Measurements from ENCODE around the gene FAM209B.
"Not testable (repeated sequence)": the region's sequence is repeated elsewhere in the genome, so short reads cannot be mapped to it uniquely, and the experiment has no call there.

Gene FAM209B, protein sequence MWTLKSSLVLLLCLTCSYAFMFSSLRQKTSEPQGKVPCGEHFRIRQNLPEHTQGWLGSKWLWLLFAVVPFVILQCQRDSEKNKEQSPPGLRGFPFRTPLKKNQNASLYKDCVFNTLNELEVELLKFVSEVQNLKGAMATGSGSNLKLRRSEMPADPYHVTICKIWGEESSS
- total RNA-seq, result 0.33 to 4.7 (median 0.85) reads per million in 9 experiments

DNA sequence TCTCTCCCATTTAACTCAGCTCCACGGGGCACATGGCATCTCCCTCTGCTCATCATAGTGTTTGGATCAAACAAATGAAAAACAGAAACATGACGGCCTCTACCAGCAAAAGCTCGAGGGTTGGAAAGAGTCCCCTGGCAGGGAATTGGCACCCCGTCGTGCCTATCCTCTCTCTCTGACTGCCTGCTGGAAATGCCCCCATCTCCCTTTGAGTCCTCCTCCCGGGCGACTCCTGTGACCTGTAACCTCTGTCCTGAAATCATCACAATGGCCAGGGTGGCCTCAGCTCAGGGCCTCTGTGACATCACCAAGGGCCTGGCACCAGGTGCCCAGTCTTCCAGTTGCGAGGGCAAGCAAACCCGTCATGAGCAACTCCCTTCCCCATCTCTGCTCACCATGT is at the start of gene FAM209B:
TSS of gene FAM209B (plus strand) at position 301 of the 400 bp plus-strand sequence. CDS start at position 397, 96 bp downstream.
- H3K27ac Mint-ChIP-seq, result peak within 1 kb of the TSS in 1 of 2 donors; percentile 78
- not testable (repeated sequence) for H3K4me1 Mint-ChIP-seq (ENCODE audit: low read depth in 2 of 2); ATAC-seq (replicated peaks); H3K4me3 Mint-ChIP-seq; H3K9me3 Mint-ChIP-seq; H3K27me3 Mint-ChIP-seq; H3K36me3 Mint-ChIP-seq (ENCODE audit: insufficient read depth); DNase-seq

DNA sequence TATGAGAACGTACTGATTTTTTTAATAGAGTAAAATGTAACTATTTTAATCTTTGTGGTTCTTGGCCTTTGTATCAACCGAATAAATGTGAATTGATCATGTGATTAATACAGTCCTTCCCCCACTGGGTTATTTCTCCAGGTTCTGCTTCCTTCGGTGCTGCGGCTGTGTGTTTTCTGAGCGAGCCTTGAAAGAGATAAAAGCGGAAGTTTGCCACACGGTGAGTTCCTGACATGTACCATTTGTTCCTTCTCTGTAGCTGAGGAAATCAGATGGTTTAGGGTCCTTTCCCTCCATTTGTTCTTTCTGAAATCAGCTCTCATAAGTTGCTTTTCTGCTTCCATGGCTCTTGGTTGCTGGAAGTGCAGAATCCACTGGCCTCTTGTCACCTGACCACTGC is 49.1 kb upstream of the FAM209B start:
- no peak overlapping the region for H3K4me3 Mint-ChIP-seq
- peak overlapping the region; percentile 78 to 86 for H3K27ac Mint-ChIP-seq
- H3K27me3 Mint-ChIP-seq, result no peaks in the 10 kb centered on the region
- no peak for DNase-seq
- H3K4me1 Mint-ChIP-seq (ENCODE audit: low read depth in 2 of 2), result peaks cover 14 to 37% of the 10 kb centered on the region in 2 donors
- ATAC-seq (replicated peaks), result no peak
- H3K9me3 Mint-ChIP-seq, result no peaks in the 10 kb centered on the region
- H3K36me3 Mint-ChIP-seq (ENCODE audit: insufficient read depth), result peaks cover 60% of the 10 kb centered on the region

DNA sequence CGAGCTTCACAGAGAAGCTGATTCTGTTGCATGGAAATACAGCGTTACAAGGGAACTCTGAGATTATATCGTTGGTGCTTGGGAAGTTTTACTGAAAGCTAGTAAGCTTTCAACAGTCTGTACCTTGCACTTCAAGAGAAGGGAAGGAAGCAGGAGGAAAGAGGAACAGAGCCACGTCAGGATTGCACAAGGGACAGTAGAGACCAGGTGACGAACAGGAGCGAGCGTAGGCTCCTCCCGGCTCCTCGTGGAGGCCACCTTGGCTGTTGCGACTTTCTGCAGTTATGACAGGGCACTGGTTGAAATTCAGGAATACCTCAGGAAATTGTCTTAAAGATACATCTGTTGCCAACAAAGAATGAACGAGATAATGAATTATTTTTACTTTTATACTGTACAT is 45.8 kb upstream of the FAM209B start:
- peak overlapping the region; percentile 47 to 69 for H3K27ac Mint-ChIP-seq
- H3K4me3 Mint-ChIP-seq, result no peak overlapping the region
- no peak for ATAC-seq (replicated peaks)
- H3K9me3 Mint-ChIP-seq, result no peaks in the 10 kb centered on the region
- no peaks in the 10 kb centered on the region for H3K27me3 Mint-ChIP-seq
- DNase-seq, result no peak
- peaks cover 10 to 37% of the 10 kb centered on the region in 2 donors for H3K4me1 Mint-ChIP-seq (ENCODE audit: low read depth in 2 of 2)
- H3K36me3 Mint-ChIP-seq (ENCODE audit: insufficient read depth), result peaks cover 58% of the 10 kb centered on the region

DNA sequence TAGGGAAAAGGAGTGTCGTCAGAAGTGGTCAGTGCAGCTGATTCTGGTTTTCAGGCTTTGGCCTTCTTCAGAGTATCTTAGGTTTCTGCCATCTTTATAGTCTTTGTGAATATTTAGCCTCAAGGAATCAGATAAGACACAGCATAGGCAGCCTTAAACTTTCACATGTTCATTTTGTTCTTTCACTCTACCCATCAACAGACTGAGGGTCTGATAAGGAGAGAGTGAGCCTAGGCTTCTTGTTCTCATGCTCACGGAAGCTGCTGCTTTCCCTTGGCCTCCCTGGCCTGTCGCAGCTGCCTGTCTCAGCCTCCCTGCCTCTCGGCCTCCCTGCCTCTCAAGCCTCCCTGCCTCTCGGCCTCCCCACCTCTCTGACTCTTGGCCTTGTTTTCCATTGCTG is 44.5 kb upstream of the FAM209B start:
- no peak overlapping the region for H3K4me3 Mint-ChIP-seq

DNA sequence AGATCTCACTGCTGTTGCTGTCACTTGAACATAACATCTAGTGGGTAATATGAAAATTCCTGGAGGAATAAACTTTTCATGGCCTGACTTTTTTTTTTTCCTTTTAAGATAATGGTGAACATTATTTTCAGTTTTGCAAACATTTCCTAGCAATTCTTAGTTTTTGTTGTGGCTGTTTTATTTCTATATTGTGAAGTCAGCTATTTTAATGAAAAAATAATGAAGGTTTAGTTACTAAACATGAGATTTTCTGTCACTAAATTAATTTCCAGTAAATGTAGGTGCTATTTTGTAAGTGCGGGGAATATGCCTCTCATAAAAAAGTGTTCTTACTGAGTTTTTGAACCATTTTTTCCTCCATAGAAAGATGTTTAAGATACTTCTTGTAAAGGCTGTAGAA is 31.9 kb upstream of the FAM209B start:
- H3K27ac Mint-ChIP-seq, result peak overlapping the region in 1 of 2 donors; percentile 32
- no peak overlapping the region for H3K4me3 Mint-ChIP-seq
- DNase-seq (no peak), ATAC-seq (replicated peaks) (no peak)
- no peaks in the 10 kb centered on the region for H3K27me3 Mint-ChIP-seq
- no peaks in the 10 kb centered on the region for H3K9me3 Mint-ChIP-seq
- peaks cover 0 to 4% of the 10 kb centered on the region in 2 donors for H3K4me1 Mint-ChIP-seq (ENCODE audit: low read depth in 2 of 2)
- H3K36me3 Mint-ChIP-seq (ENCODE audit: insufficient read depth), result peaks cover 18% of the 10 kb centered on the region

More for the DNA sequence above, 44.5 kb upstream of the FAM209B start:
- H3K27ac Mint-ChIP-seq, result no peak overlapping the region
- no peak for DNase-seq
- peaks cover 64% of the 10 kb centered on the region for H3K36me3 Mint-ChIP-seq (ENCODE audit: insufficient read depth)
- no peaks in the 10 kb centered on the region for H3K27me3 Mint-ChIP-seq
- no peaks in the 10 kb centered on the region for H3K9me3 Mint-ChIP-seq
- H3K4me1 Mint-ChIP-seq (ENCODE audit: low read depth in 2 of 2), result peaks cover 10 to 42% of the 10 kb centered on the region in 2 donors
- ATAC-seq (replicated peaks), result no peak

DNA sequence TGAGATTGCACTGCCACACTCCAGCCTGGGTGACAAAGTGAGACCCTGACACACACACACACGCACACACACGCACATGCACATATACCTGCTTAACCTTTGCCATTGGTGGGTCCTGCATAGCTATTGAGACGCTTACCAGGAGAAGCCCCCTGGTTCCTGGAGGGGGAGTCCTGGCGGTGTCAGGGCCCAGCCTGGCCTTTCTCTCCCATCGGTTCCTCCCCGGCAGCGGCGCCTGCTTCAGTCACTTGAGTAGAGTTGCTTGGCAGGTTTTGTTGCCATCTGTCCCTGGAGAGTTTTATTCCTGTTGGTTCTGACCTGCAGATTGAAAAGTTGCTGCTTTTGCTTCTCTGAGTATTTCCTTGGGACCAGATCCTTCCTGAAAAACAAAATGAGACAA is 29.1 kb upstream of the FAM209B start:
- ATAC-seq (replicated peaks) (no peak), DNase-seq (no peak)
- H3K4me3 Mint-ChIP-seq, result no peak overlapping the region
- H3K27ac Mint-ChIP-seq, result peak overlapping the region; percentile 26 to 42
- H3K9me3 Mint-ChIP-seq, result no peaks in the 10 kb centered on the region
- H3K27me3 Mint-ChIP-seq, result no peaks in the 10 kb centered on the region
- peaks cover 16% of the 10 kb centered on the region for H3K36me3 Mint-ChIP-seq (ENCODE audit: insufficient read depth)
- H3K4me1 Mint-ChIP-seq (ENCODE audit: low read depth in 2 of 2), result peaks cover 3 to 8% of the 10 kb centered on the region in 2 donors

DNA sequence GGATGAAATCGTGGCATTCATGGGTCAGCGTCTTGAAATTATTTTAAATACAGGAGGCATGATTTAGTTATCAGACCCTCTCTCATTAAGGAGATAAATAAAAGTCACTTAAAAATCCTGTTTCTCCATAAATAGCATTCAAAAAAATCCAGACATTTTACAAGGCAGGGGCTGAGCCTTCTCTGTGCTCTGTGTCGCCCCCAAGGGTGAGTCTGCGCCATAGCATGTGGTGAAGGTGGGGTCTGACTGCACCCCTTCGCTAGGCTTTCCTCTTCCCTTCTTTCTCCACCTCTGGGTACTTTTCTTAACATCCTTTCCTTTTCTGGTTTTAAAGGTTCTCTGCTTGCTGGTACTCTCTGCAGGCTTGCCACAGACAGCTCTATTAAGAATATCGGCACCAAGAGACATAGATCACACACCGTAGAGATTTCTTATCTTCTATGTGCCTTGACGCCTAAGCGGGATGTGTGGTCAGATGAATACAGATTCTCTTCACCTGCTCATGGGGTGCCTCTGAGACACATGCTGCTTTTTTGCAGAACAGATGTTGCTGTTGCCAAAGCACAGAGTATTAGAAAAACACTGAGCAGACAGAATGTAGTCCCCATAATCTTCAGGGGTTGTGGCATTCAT is 28.6 kb upstream of the FAM209B start:
- Mint-ChIP-seq H3K4me3 (no peak overlapping the region), H3K27me3 (no peaks in the 10 kb centered on the region), H3K36me3 (ENCODE audit: insufficient read depth) (peaks cover 20% of the 10 kb centered on the region), H3K9me3 (no peaks in the 10 kb centered on the region), H3K27ac (peak overlapping the region; percentile 21 to 42), H3K4me1 (ENCODE audit: low read depth in 2 of 2) (peaks cover 3 to 8% of the 10 kb centered on the region in 2 donors)
- DNase-seq (peak; percentile 3 to 14 (median 9)), ATAC-seq (replicated peaks) (peak; percentile 40)

DNA sequence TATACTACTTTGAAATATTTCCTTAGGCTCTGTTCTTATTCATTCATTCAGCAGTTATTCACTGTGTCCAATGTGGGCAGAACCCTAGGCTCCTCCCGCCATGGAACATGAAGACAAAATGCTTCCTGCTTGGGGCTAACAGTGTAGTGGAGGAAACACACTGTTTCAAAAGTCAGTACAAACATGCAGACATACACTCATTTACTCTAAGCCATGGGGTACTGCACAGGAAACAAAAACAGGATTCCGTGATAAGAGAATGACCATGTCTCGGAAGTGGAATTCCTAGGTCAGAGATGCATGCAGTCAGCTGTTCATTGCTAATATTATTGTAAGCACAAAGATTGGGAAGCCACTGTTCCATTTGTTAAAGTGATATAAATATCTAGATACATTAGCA is 26.9 kb upstream of the FAM209B start:
- Mint-ChIP-seq H3K27ac (no peak overlapping the region), H3K27me3 (no peaks in the 10 kb centered on the region), H3K4me3 (no peak overlapping the region), H3K4me1 (ENCODE audit: low read depth in 2 of 2) (peaks cover 3 to 8% of the 10 kb centered on the region in 2 donors), H3K36me3 (ENCODE audit: insufficient read depth) (peaks cover 17% of the 10 kb centered on the region), H3K9me3 (no peaks in the 10 kb centered on the region)
- ATAC-seq (replicated peaks) (no peak), DNase-seq (no peak)

DNA sequence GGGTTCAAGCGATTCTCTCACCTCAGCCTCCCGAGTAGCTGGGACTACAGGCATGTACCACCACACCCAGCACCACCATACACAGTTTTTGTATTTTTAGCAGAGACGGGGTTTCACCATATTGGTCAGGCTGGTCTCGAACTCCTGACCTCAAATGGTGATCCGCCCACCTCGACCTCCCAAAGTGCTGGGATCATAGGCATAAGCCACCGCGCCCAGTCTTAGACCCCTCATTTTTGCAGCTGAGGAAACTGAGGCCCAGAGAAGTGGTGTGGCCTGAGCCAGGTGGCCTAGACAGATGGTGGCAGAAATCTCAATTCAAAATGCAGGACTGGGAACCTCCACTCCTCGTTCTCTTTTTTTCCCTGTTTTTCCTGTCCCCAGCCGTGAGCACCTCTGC is 21.1 kb upstream of the FAM209B start:
- H3K36me3 Mint-ChIP-seq (ENCODE audit: insufficient read depth), result peaks cover 47% of the 10 kb centered on the region

DNA sequence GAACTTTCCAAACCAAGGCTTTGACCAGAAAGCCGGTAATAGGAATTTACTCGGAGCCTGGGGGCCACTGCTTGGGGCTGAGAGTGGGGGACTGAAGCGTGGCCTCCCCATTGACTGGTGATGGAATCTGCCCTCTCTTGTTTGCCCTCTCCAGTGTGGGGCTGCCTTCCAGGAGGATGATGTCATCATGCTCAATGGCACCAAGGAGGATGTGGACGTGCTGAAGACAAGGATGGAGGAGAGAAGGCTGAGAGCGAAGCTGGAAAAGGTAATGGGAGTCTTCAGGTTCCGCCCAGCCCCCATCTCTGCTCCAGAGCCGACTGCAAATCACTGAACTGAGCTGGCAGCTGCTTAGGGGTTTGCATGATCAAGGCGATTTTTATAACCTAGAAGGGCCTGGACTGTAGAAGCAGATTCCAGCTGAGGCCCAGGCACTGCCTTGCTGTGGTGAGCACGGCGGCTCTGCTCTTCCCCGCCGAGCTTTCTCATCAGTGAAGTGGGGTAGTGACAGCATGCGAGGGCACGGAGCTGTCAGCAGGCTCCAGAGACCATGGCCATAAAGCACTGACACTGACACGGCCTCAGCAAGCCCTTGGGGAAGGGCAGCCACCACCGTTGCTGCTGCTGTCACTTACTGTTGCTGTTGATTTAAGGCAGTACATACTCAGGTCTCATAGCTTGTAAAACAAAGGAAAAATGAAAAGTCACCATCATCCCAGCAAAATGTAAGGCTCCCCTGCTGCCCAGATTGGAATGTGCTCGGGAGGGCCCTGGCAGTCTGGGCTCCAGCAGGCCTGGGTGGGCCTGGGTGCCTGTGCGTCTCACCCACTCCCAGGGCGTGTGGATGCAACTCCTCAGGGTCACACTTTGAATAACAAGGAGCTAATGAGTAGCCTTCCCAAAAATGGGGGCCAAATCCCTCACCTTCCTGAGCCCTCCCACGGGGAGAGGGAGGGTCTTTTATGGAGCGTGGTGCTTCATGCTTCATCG is 19.6 kb upstream of the FAM209B start:
- no peaks in the 10 kb centered on the region for H3K4me1 Mint-ChIP-seq (ENCODE audit: low read depth in 2 of 2)
- H3K27me3 Mint-ChIP-seq, result no peaks in the 10 kb centered on the region
- ATAC-seq (replicated peaks), result no peak
- no peaks in the 10 kb centered on the region for H3K9me3 Mint-ChIP-seq
- no peak overlapping the region for H3K27ac Mint-ChIP-seq
- H3K4me3 Mint-ChIP-seq, result no peak overlapping the region
- H3K36me3 Mint-ChIP-seq (ENCODE audit: insufficient read depth), result peaks cover 50% of the 10 kb centered on the region
- DNase-seq, result no peak

More for the DNA sequence above, 21.1 kb upstream of the FAM209B start:
- H3K9me3 Mint-ChIP-seq, result no peaks in the 10 kb centered on the region
- no peak for ATAC-seq (replicated peaks)
- peaks cover 3 to 4% of the 10 kb centered on the region in 2 donors for H3K4me1 Mint-ChIP-seq (ENCODE audit: low read depth in 2 of 2)
- DNase-seq, result no peak
- H3K27me3 Mint-ChIP-seq, result no peaks in the 10 kb centered on the region
- no peak overlapping the region for H3K4me3 Mint-ChIP-seq
- no peak overlapping the region for H3K27ac Mint-ChIP-seq

DNA sequence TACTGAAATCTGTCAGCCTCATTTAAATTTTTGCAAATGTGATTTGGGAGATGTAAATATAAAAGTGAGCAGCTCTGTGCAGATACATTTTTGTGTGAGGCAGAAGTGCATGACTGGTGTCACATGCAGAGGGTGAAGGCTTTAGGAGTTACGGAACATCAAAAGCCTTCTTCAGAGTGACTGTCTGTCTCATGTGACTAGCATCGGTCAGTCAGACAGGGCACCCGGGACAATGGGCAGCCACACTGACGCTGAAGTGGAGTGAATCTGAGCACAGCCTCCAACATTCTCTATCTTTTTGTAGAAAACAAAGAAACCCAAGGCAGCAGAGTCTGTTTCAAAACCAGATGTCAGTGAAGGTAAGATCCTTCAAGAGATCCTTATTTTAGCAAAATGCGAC is 16.4 kb upstream of the FAM209B start:
- Mint-ChIP-seq H3K27ac (no peak overlapping the region), H3K27me3 (no peaks in the 10 kb centered on the region), H3K36me3 (ENCODE audit: insufficient read depth) (peaks cover 64% of the 10 kb centered on the region)

DNA sequence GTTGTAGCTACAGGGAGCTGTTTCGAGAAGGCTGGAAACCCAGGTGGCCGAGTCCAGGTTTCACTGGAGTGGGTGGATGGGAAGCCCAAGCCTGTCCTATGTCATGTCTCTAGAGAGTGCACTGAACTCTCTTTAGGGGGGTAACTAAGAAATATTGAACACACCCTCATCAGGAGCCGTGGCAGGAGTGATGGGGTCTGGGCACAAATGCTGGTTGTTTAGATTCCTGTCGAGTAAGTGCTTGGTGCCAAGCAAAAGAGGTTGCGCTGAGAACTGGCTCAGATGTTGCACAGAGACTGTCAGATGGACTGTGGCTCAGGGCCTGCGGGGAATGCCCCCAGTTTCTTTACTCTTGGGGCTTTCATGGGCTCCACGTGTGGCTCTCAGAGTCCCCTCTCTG is 15.8 kb upstream of the FAM209B start:
- no peak for DNase-seq
- Mint-ChIP-seq H3K27ac (no peak overlapping the region), H3K27me3 (no peaks in the 10 kb centered on the region)

More for the DNA sequence above, 16.4 kb upstream of the FAM209B start:
- Mint-ChIP-seq H3K4me3 (no peak overlapping the region), H3K4me1 (ENCODE audit: low read depth in 2 of 2) (no peaks in the 10 kb centered on the region), H3K9me3 (peaks cover 0 to 6% of the 10 kb centered on the region in 2 donors)
- DNase-seq, result no peak
- ATAC-seq (replicated peaks), result no peak

DNA sequence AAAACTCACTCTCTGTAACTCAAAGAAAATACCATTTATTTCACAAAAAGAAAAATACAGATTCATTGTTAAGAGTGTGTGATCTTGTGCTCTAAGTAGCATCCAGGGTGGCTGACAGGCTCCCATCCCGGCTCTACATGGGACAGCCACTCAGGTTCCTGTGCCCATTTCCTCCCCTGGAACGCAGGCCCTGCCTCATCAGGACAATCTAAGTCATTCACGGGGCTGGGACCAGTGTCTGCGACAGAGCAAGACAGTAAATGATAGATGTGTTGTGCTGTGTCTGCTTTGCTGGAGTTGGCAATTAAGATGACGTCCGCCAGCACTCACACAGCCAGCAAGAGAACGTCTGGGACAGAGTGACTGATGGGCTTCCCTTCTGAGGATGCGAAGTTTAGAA is 15.4 kb upstream of the FAM209B start:
- no peak for ATAC-seq (replicated peaks)
- DNase-seq, result no peak
- no peak overlapping the region for H3K4me3 Mint-ChIP-seq
- H3K4me1 Mint-ChIP-seq (ENCODE audit: low read depth in 2 of 2), result no peaks in the 10 kb centered on the region
- H3K27me3 Mint-ChIP-seq, result no peaks in the 10 kb centered on the region
- no peak overlapping the region for H3K27ac Mint-ChIP-seq
- peaks cover 62% of the 10 kb centered on the region for H3K36me3 Mint-ChIP-seq (ENCODE audit: insufficient read depth)
- H3K9me3 Mint-ChIP-seq, result peaks cover 0 to 6% of the 10 kb centered on the region in 2 donors

More for the DNA sequence above, 15.8 kb upstream of the FAM209B start:
- Mint-ChIP-seq H3K4me3 (no peak overlapping the region), H3K4me1 (ENCODE audit: low read depth in 2 of 2) (no peaks in the 10 kb centered on the region), H3K9me3 (peaks cover 0 to 6% of the 10 kb centered on the region in 2 donors), H3K36me3 (ENCODE audit: insufficient read depth) (peaks cover 64% of the 10 kb centered on the region)
- no peak for ATAC-seq (replicated peaks)
